HCT116 (cell line): ENCODE results near the gene TFF2.

Experiments used
- CTCF ChIP-seq, 3 experiments: fragments of 200-600 bp in 1 of 3; sonication (generic) in 1 of 3; IDR thresholded peaks in 2 of 3; conservative IDR thresholded peaks in 1 of 3; 2 replicates each; pipeline ENCODE4 v1.5.1; 2012 to 2017; ENCODE audit warnings: low read depth in 2 of 3, low read length in 2 of 3, antibody characterized with exemption in 1 of 3, borderline replicate concordance in 1 of 3, control low read depth in 1 of 3, mild to moderate bottlenecking in 1 of 3, mixed read lengths in 1 of 3, mixed run types in 1 of 3, moderate library complexity in 1 of 3; ENCODE audit not compliant: insufficient read depth in 1 of 3
- EZH2phosphoT487 ChIP-seq: fragments of 200-600 bp; IDR thresholded peaks from 2 replicates; pipeline ENCODE4 v1.6.1; 2018; ENCODE audit warnings: antibody characterized with exemption, borderline replicate concordance
- FOSL1 ChIP-seq: IDR thresholded peaks from 2 replicates; pipeline ENCODE4 v1.6.1; 2012; ENCODE audit warnings: low read depth
- JUND ChIP-seq: IDR thresholded peaks from 2 replicates; pipeline ENCODE4 v1.6.1; 2012
- POLR2A ChIP-seq: IDR thresholded peaks from 2 replicates; pipeline ENCODE4 v1.7.0; 2011; ENCODE audit warnings: borderline replicate concordance; ENCODE audit not compliant: insufficient read depth, insufficient read length; ENCODE audit errors: extremely low read depth
- POLR2AphosphoS5 ChIP-seq: IDR thresholded peaks from 2 replicates; pipeline ENCODE4 v1.6.1; 2011; ENCODE audit warnings: mild to moderate bottlenecking, low read depth, low read length, moderate library complexity
- RAD21 ChIP-seq: IDR thresholded peaks from 2 replicates; pipeline ENCODE4 v1.6.1; 2012; ENCODE audit warnings: low read depth, mild to moderate bottlenecking
- SP1 ChIP-seq: IDR thresholded peaks from 2 replicates; pipeline ENCODE4 v1.6.1; 2012; ENCODE audit warnings: low read depth
- YY1 ChIP-seq: IDR thresholded peaks from 2 replicates; pipeline ENCODE4 v1.6.1; 2011; ENCODE audit warnings: low read length, low read depth, moderate library complexity, mild to moderate bottlenecking; ENCODE audit not compliant: insufficient replicate concordance; ENCODE audit errors: extremely low read depth
- ZBTB33 ChIP-seq: IDR thresholded peaks from 2 replicates; pipeline ENCODE4 v1.6.1; 2011; ENCODE audit warnings: mild to moderate bottlenecking, low read length, moderate library complexity; ENCODE audit not compliant: insufficient replicate concordance; ENCODE audit errors: extremely low read depth
- TF ChIP-seq, protein P1 (sequence below): IDR thresholded peaks from 2 replicates; pipeline ENCODE4 v1.6.1; 2012

DNA sequence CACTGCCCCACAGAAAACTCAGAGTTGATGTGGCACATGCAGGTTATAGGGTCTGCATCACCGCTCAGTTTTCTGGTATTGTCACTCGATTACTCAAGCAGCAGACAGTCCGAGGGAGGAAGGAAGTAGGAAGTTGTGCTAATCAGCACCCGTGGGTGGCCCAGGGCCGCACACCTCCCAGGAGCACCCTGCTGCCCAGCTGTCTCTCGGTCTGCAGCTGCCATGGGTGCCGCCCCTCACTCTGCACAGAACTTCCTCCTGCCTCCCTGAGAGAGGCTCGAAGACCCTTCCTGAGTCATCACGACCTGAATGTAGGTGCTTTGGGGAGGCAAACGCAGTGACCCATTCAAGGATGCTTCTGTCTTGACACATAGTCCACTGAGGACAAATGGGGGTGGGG, 31.4 kb downstream of the TFF2 start:
- TF ChIP-seq FOSL1 (no peak), EZH2phosphoT487 (no peak), POLR2AphosphoS5 (no peak), CTCF (IDR thresholded peaks at IDR 0.05 in 2 of 3, conservative IDR thresholded peaks at IDR 0.05 in 1 of 3; ENCODE audit: borderline replicate concordance in 1 of 3, insufficient read depth in 1 of 3, low read depth in 2 of 3, low read length in 2 of 3) (no peak), RAD21 (no peak), POLR2A (no peak), YY1 (no peak), SP1 (no peak), ZBTB33 (no peak), JUND (no peak)
- TF ChIP-seq, protein P1, sequence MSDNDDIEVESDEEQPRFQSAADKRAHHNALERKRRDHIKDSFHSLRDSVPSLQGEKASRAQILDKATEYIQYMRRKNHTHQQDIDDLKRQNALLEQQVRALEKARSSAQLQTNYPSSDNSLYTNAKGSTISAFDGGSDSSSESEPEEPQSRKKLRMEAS = no peak
